HEK293 (cell line): ENCODE results near the gene CAP2.
"Not testable (repeated sequence)": the region's sequence is repeated elsewhere in the genome, so short reads cannot be mapped to it uniquely, and the experiment has no call there.

Experiments
- CTCF ChIA-PET: fragments of 350-600 bp; formaldehyde crosslinking; extraction: SDS; loops from one replicate; lab custom pipeline; 2021; ENCODE audit warnings: antibody characterized with exemption; lab: Yijun Ruan, JAX
- POLR2A ChIA-PET: fragments of 300-600 bp; formaldehyde crosslinking; extraction: SDS; loops from one replicate; lab custom pipeline; 2020; ENCODE audit warnings: antibody characterized with exemption, inconsistent platforms; lab: Yijun Ruan, JAX
- H3K27ac ChIP-seq: fragments of 200-500 bp; sonication (Bioruptor generic); 2 replicates; pipeline ENCODE4 v1.5.1; 2014; ENCODE audit warnings: low read depth, low read length, control low read depth, inconsistent platforms; ENCODE audit errors: extremely low read depth
- H3K36me3 ChIP-seq, 2 experiments: fragments of 200-500 bp in 1 of 2; sonication (Bioruptor generic) in 1 of 2; 1 replicate in 1 of 2; 2 replicates in 1 of 2; pipeline ENCODE4 v1.5.1; 2014 to 2017; ENCODE audit warnings: inconsistent platforms in 2 of 2, low read length in 2 of 2; ENCODE audit not compliant: control insufficient read depth in 2 of 2, insufficient read depth in 1 of 2
- H3K4me1 ChIP-seq: fragments of 200-500 bp; sonication (Bioruptor generic); 2 replicates; pipeline ENCODE4 v1.5.1; 2014; ENCODE audit warnings: mild to moderate bottlenecking, low read length, inconsistent platforms; ENCODE audit not compliant: control insufficient read depth, insufficient read depth
- H3K4me3 ChIP-seq: 2 replicates; pipeline ENCODE4 v1.5.1; 2011; ENCODE audit warnings: low read depth, mild to moderate bottlenecking, control low read depth, low read length, moderate library complexity
- H3K9me3 ChIP-seq: fragments of 200-500 bp; sonication (Bioruptor generic); 2 replicates; pipeline ENCODE4 v1.5.1; 2014; ENCODE audit warnings: low read depth, low read length, inconsistent platforms; ENCODE audit not compliant: control insufficient read depth, insufficient read depth
- BCL11A ChIP-seq: fragments of 450-650 bp; formaldehyde crosslinking; IDR thresholded peaks from 2 replicates; pipeline ENCODE4 v1.5.1; 2016; ENCODE audit warnings: low read depth, missing biosample characterization, missing genetic modification characterization
- GLI2 ChIP-seq: fragments of 450-650 bp; formaldehyde crosslinking; IDR thresholded peaks from 2 replicates; pipeline ENCODE4; 2017; ENCODE audit warnings: missing biosample characterization, missing genetic modification characterization, low read depth, borderline replicate concordance
- KLF10 ChIP-seq: fragments of 450-650 bp; IDR thresholded peaks from 2 replicates; pipeline ENCODE4 v1.5.1; 2018; ENCODE audit warnings: missing biosample characterization, mild to moderate bottlenecking, missing genetic modification characterization
- KLF8 ChIP-seq: fragments of 450-650 bp; formaldehyde crosslinking; IDR thresholded peaks from 2 replicates; pipeline ENCODE4 v1.5.1; 2016; ENCODE audit warnings: missing biosample characterization, missing genetic modification characterization
- OSR2 ChIP-seq: fragments of 450-650 bp; formaldehyde crosslinking; IDR thresholded peaks from 2 replicates; pipeline ENCODE4 v1.5.1; 2016; ENCODE audit warnings: missing biosample characterization, missing genetic modification characterization
- SP7 ChIP-seq: fragments of 450-650 bp; formaldehyde crosslinking; IDR thresholded peaks from 2 replicates; pipeline ENCODE4 v1.5.1; 2016; ENCODE audit warnings: missing biosample characterization, missing genetic modification characterization
- ZEB2 ChIP-seq: fragments of 450-650 bp; formaldehyde crosslinking; IDR thresholded peaks from 2 replicates; pipeline ENCODE4 v1.5.1; 2016; ENCODE audit warnings: missing biosample characterization, missing genetic modification characterization
- ZNF146 ChIP-seq: fragments of 450-650 bp; formaldehyde crosslinking; IDR thresholded peaks from 2 replicates; pipeline ENCODE4 v1.5.1; 2016; ENCODE audit warnings: missing biosample characterization, missing genetic modification characterization
- ZNF24 ChIP-seq: fragments of 450-650 bp; formaldehyde crosslinking; IDR thresholded peaks from 2 replicates; pipeline ENCODE4 v1.5.1; 2016; ENCODE audit warnings: missing biosample characterization, missing genetic modification characterization
- ZNF366 ChIP-seq: fragments of 450-650 bp; formaldehyde crosslinking; conservative IDR thresholded peaks from 2 replicates; pipeline ENCODE4 v1.5.1; 2016; ENCODE audit warnings: missing biosample characterization, missing genetic modification characterization
- ZNF394 ChIP-seq: fragments of 450-650 bp; formaldehyde crosslinking; IDR thresholded peaks from 2 replicates; pipeline ENCODE4 v1.5.1; 2016; ENCODE audit warnings: missing biosample characterization, missing genetic modification characterization, mild to moderate bottlenecking, moderate library complexity, borderline replicate concordance
- ZNF510 ChIP-seq: fragments of 450-650 bp; formaldehyde crosslinking; IDR thresholded peaks from 2 replicates; pipeline ENCODE4 v1.5.1; 2018; ENCODE audit warnings: mild to moderate bottlenecking, missing genetic modification characterization, missing biosample characterization; ENCODE audit not compliant: insufficient replicate concordance
- ZNF596 ChIP-seq: fragments of 450-650 bp; IDR thresholded peaks from 2 replicates; pipeline ENCODE4 v1.5.0; 2018; ENCODE audit warnings: missing biosample characterization, mild to moderate bottlenecking, missing genetic modification characterization, moderate library complexity
- ZNF600 ChIP-seq: fragments of 450-650 bp; formaldehyde crosslinking; IDR thresholded peaks from 2 replicates; pipeline ENCODE4 v1.5.1; 2016; ENCODE audit warnings: missing biosample characterization, missing genetic modification characterization
- ZNF629 ChIP-seq: fragments of 450-650 bp; formaldehyde crosslinking; IDR thresholded peaks from 2 replicates; pipeline ENCODE4 v1.5.1; 2017; ENCODE audit warnings: missing biosample characterization, missing genetic modification characterization
- ZNF843 ChIP-seq: fragments of 450-650 bp; formaldehyde crosslinking; IDR thresholded peaks from 2 replicates; pipeline ENCODE4 v1.5.1; 2016; ENCODE audit warnings: missing biosample characterization, missing genetic modification characterization
- ZSCAN23 ChIP-seq: fragments of 450-650 bp; formaldehyde crosslinking; IDR thresholded peaks from 2 replicates; pipeline ENCODE4 v1.5.1; 2016; ENCODE audit warnings: missing biosample characterization, missing genetic modification characterization
- TF ChIP-seq, protein P1 (sequence below): fragments of 450-650 bp; formaldehyde crosslinking; IDR thresholded peaks from 2 replicates; pipeline ENCODE4 v1.5.1; 2016; ENCODE audit warnings: missing biosample characterization, missing genetic modification characterization
- TF ChIP-seq, protein P2 (sequence below): fragments of 450-650 bp; formaldehyde crosslinking; conservative IDR thresholded peaks from 2 replicates; pipeline ENCODE4 v1.5.1; 2016; ENCODE audit warnings: low read depth, missing biosample characterization, missing genetic modification characterization
- TF ChIP-seq, protein P3 (sequence below): fragments of 450-650 bp; formaldehyde crosslinking; IDR thresholded peaks from 2 replicates; pipeline ENCODE4 v1.5.1; 2016; ENCODE audit warnings: missing biosample characterization, missing genetic modification characterization
- TF ChIP-seq, protein P4 (sequence below): fragments of 450-650 bp; formaldehyde crosslinking; IDR thresholded peaks from 2 replicates; pipeline ENCODE4 v1.5.1; 2016; ENCODE audit warnings: missing biosample characterization, missing genetic modification characterization
- TF ChIP-seq, protein P5 (sequence below): fragments of 450-650 bp; formaldehyde crosslinking; IDR thresholded peaks from 2 replicates; pipeline ENCODE4 v1.5.1; 2016; ENCODE audit warnings: missing biosample characterization, missing genetic modification characterization

The CAP2 gene

DNA sequence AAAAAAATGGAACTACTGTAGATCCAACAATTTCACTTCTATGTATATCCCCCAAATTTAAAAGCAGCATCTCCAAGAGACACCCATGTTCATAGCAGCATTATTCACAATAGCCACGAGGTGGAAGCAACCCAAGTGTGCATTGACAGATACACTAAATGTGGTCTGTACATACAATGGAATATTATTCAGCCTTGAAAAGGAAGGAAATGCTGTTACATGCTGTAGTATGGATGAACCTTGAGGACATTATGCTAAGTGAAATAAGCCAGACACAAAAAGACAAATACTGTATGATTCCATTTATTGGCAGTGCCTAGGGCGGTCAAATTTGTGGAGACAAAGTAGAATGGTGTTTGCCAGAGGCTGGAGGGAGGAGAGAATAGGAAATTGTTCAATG is 34.2 kb downstream of the CAP2 start:
- CTCF ChIA-PET, result no interaction called here

DNA sequence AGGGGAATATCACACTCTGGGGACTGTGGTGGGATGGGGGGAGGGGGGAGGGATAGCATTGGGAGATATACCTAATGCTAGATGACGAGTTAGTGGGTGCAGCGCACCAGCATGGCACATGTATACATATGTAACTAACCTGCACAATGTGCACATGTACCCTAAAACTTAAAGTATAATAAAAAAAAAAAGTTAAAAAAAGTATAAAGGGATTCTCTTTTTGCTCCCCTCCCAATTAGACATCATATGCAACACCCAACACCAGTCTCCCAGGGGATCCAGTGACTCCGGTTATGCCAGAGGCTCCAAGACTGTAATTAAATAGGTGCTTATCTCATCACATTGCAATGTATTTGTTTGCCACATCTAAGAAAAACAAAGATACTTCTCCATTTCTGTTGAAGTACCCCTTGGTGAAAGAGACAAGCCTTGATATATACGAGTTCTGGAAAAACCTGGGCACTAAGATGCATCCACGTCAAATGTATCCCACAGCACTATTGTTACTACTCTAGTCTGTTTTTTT is 35.3 kb downstream of the CAP2 start:
- peaks cover 11% of the 10 kb centered on the region for H3K4me1 ChIP-seq
- POLR2A ChIA-PET, H3K27ac ChIP-seq, H3K4me3 ChIP-seq, H3K9me3 ChIP-seq: not testable (repeated sequence)
- CTCF ChIA-PET, result interaction anchor here (1.2 kb wide), 1 partner anchor 17 kb away, joined by 3 read pairs; no protein-coding TSS in a partner anchor
- H3K36me3 ChIP-seq, result peaks cover 0 to 14% of the 10 kb centered on the region in 2 experiments; a peak in 1 of 3 replicates
- TF ChIP-seq GLI2 (tag by site-specific recombination) (peak; percentile 45; the same call in 1 of the 2 replicates), ZEB2 (tag by site-specific recombination) (peak; percentile 83), KLF8 (tag by site-specific recombination) (peak; percentile 63), BCL11A (tag by site-specific recombination) (0 out of 2 replicates have a peak, but pooled peaks have one; percentile 30), ZNF366 (tag by site-specific recombination) (peak; percentile 62), ZNF394 (tag by site-specific recombination) (peak; percentile 86), OSR2 (tag by site-specific recombination) (peak; percentile 63; the same call in 1 of the 2 replicates), ZNF600 (tag by site-specific recombination) (peak; percentile 49; the same call in 1 of the 2 replicates), KLF10 (peak; percentile 34; the same call in 1 of the 2 replicates), ZNF629 (tag by site-specific recombination) (peak; percentile 73), ZNF843 (tag by site-specific recombination) (peak; percentile 36; the same call in 1 of the 2 replicates), ZSCAN23 (tag by site-specific recombination) (0 out of 2 replicates have a peak, but pooled peaks have one; percentile 38), ZNF24 (peak; percentile 27; the same call in 1 of the 2 replicates), SP7 (tag by site-specific recombination) (peak; percentile 90)
- TF ChIP-seq, protein P1, sequence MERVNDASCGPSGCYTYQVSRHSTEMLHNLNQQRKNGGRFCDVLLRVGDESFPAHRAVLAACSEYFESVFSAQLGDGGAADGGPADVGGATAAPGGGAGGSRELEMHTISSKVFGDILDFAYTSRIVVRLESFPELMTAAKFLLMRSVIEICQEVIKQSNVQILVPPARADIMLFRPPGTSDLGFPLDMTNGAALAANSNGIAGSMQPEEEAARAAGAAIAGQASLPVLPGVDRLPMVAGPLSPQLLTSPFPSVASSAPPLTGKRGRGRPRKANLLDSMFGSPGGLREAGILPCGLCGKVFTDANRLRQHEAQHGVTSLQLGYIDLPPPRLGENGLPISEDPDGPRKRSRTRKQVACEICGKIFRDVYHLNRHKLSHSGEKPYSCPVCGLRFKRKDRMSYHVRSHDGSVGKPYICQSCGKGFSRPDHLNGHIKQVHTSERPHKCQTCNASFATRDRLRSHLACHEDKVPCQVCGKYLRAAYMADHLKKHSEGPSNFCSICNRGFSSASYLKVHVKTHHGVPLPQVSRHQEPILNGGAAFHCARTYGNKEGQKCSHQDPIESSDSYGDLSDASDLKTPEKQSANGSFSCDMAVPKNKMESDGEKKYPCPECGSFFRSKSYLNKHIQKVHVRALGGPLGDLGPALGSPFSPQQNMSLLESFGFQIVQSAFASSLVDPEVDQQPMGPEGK (tag by site-specific recombination), result 0 out of 2 replicates have a peak, but pooled peaks have one; percentile 30
- TF ChIP-seq, protein P2, sequence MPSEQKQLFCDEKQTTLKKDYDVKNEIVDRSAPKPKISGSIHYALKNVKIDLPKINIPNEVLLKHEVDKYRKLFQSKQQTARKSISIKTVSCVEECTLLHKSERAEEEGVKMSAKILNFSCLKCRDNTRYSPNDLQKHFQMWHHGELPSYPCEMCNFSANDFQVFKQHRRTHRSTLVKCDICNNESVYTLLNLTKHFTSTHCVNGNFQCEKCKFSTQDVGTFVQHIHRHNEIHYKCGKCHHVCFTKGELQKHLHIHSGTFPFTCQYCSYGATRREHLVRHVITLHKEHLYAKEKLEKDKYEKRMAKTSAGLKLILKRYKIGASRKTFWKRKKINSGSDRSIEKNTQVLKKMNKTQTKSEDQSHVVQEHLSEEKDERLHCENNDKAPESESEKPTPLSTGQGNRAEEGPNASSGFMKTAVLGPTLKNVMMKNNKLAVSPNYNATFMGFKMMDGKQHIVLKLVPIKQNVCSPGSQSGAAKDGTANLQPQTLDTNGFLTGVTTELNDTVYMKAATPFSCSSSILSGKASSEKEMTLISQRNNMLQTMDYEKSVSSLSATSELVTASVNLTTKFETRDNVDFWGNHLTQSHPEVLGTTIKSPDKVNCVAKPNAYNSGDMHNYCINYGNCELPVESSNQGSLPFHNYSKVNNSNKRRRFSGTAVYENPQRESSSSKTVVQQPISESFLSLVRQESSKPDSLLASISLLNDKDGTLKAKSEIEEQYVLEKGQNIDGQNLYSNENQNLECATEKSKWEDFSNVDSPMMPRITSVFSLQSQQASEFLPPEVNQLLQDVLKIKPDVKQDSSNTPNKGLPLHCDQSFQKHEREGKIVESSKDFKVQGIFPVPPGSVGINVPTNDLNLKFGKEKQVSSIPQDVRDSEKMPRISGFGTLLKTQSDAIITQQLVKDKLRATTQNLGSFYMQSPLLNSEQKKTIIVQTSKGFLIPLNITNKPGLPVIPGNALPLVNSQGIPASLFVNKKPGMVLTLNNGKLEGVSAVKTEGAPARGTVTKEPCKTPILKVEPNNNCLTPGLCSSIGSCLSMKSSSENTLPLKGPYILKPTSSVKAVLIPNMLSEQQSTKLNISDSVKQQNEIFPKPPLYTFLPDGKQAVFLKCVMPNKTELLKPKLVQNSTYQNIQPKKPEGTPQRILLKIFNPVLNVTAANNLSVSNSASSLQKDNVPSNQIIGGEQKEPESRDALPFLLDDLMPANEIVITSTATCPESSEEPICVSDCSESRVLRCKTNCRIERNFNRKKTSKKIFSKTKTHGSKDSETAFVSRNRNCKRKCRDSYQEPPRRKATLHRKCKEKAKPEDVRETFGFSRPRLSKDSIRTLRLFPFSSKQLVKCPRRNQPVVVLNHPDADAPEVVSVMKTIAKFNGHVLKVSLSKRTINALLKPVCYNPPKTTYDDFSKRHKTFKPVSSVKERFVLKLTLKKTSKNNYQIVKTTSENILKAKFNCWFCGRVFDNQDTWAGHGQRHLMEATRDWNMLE, result 0 out of 2 replicates have a peak, but pooled peaks have one; percentile 18
- TF ChIP-seq, protein P3, sequence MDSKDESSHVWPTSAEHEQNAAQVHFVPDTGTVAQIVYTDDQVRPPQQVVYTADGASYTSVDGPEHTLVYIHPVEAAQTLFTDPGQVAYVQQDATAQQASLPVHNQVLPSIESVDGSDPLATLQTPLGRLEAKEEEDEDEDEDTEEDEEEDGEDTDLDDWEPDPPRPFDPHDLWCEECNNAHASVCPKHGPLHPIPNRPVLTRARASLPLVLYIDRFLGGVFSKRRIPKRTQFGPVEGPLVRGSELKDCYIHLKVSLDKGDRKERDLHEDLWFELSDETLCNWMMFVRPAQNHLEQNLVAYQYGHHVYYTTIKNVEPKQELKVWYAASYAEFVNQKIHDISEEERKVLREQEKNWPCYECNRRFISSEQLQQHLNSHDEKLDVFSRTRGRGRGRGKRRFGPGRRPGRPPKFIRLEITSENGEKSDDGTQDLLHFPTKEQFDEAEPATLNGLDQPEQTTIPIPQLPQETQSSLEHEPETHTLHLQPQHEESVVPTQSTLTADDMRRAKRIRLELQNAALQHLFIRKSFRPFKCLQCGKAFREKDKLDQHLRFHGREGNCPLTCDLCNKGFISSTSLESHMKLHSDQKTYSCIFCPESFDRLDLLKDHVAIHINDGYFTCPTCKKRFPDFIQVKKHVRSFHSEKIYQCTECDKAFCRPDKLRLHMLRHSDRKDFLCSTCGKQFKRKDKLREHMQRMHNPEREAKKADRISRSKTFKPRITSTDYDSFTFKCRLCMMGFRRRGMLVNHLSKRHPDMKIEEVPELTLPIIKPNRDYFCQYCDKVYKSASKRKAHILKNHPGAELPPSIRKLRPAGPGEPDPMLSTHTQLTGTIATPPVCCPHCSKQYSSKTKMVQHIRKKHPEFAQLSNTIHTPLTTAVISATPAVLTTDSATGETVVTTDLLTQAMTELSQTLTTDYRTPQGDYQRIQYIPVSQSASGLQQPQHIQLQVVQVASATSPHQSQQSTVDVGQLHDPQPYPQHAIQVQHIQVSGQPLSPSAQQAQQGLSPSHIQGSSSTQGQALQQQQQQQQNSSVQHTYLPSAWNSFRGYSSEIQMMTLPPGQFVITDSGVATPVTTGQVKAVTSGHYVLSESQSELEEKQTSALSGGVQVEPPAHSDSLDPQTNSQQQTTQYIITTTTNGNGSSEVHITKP, result peak; percentile 92
- TF ChIP-seq, protein P4, sequence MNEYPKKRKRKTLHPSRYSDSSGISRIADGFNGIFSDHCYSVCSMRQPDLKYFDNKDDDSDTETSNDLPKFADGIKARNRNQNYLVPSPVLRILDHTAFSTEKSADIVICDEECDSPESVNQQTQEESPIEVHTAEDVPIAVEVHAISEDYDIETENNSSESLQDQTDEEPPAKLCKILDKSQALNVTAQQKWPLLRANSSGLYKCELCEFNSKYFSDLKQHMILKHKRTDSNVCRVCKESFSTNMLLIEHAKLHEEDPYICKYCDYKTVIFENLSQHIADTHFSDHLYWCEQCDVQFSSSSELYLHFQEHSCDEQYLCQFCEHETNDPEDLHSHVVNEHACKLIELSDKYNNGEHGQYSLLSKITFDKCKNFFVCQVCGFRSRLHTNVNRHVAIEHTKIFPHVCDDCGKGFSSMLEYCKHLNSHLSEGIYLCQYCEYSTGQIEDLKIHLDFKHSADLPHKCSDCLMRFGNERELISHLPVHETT (tag by site-specific recombination), result peak; percentile 75
- TF ChIP-seq, protein P5, sequence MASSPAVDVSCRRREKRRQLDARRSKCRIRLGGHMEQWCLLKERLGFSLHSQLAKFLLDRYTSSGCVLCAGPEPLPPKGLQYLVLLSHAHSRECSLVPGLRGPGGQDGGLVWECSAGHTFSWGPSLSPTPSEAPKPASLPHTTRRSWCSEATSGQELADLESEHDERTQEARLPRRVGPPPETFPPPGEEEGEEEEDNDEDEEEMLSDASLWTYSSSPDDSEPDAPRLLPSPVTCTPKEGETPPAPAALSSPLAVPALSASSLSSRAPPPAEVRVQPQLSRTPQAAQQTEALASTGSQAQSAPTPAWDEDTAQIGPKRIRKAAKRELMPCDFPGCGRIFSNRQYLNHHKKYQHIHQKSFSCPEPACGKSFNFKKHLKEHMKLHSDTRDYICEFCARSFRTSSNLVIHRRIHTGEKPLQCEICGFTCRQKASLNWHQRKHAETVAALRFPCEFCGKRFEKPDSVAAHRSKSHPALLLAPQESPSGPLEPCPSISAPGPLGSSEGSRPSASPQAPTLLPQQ (tag by site-specific recombination), result 0 out of 2 replicates have a peak, but pooled peaks have one; percentile 25

More for the DNA sequence above, 34.2 kb downstream of the CAP2 start:
- H3K9me3 ChIP-seq, result no peaks in the 10 kb centered on the region
- H3K36me3 ChIP-seq, result peaks cover 0 to 10% of the 10 kb centered on the region in 2 experiments; a peak in 1 of 3 replicates
- no peak overlapping the region for H3K27ac ChIP-seq
- TF ChIP-seq ZNF510 (tag by site-specific recombination) (no peak), ZNF596 (no peak), ZNF146 (tag by site-specific recombination) (peak; percentile 97)
- no peak overlapping the region for H3K4me3 ChIP-seq
- H3K4me1 ChIP-seq, result peaks cover 11% of the 10 kb centered on the region
- POLR2A ChIA-PET, result no interaction called here
